IMR-90 (cell line): ENCODE measurements around the gene CIZ1.

Experiments used
- BHLHE40 ChIP-seq: fragments of 150-350 bp; IDR thresholded peaks from 2 replicates; pipeline ENCODE4 v1.6.1; 2016; ENCODE audit warnings: mild to moderate bottlenecking, low read depth, low read length
- CEBPB ChIP-seq: IDR thresholded peaks from 2 replicates; pipeline ENCODE4 v1.6.1; 2012; ENCODE audit warnings: low read depth, low read length, improper control_type of control experiment
- FOS ChIP-seq: fragments of 150-350 bp; IDR thresholded peaks from 2 replicates; pipeline ENCODE4 v1.6.1; 2016; ENCODE audit warnings: low read depth, low read length
- MAFK ChIP-seq: IDR thresholded peaks from 2 replicates; pipeline ENCODE4 v1.6.1; 2012; ENCODE audit warnings: low read depth, low read length, improper control_type of control experiment
- NFE2L2 ChIP-seq: fragments of 150-350 bp; IDR thresholded peaks from 2 replicates; pipeline ENCODE4 v1.6.1; 2016; ENCODE audit warnings: low read depth, mild to moderate bottlenecking, low read length
- POLR2A ChIP-seq: IDR thresholded peaks from 2 replicates; pipeline ENCODE4 v1.6.1; 2012; ENCODE audit warnings: mild to moderate bottlenecking, low read depth, low read length
- RAD21 ChIP-seq: IDR thresholded peaks from 2 replicates; pipeline ENCODE4 v1.6.1; 2012; ENCODE audit warnings: low read length, improper control_type of control experiment
- RCOR1 ChIP-seq: IDR thresholded peaks from 2 replicates; pipeline ENCODE4 v1.6.1; 2012; ENCODE audit warnings: mild to moderate bottlenecking, low read length, improper control_type of control experiment; ENCODE audit not compliant: insufficient replicate concordance
- RFX5 ChIP-seq: IDR thresholded peaks from 2 replicates; pipeline ENCODE4 v1.8.0; 2012; ENCODE audit warnings: low read depth, mild to moderate bottlenecking, low read length, moderate library complexity
- SMC3 ChIP-seq: fragments of 150-350 bp; IDR thresholded peaks from 2 replicates; pipeline ENCODE4 v1.6.1; 2016; ENCODE audit warnings: low read depth, mild to moderate bottlenecking, antibody characterized with exemption, low read length, moderate library complexity
- TF ChIP-seq, protein P1 (sequence below): conservative IDR thresholded peaks from 2 replicates; pipeline ENCODE4 v1.5.1; 2012; ENCODE audit warnings: mild to moderate bottlenecking, low read depth, low read length, improper control_type of control experiment
- TF ChIP-seq, protein P2 (sequence below): fragments of 150-350 bp; IDR thresholded peaks from 2 replicates; pipeline ENCODE4 v1.6.1; 2017; ENCODE audit warnings: mild to moderate bottlenecking, antibody characterized with exemption, low read length, low read depth

- no peak for TF ChIP-seq NFE2L2
- no peak for TF ChIP-seq POLR2A
- TF ChIP-seq, protein P1, sequence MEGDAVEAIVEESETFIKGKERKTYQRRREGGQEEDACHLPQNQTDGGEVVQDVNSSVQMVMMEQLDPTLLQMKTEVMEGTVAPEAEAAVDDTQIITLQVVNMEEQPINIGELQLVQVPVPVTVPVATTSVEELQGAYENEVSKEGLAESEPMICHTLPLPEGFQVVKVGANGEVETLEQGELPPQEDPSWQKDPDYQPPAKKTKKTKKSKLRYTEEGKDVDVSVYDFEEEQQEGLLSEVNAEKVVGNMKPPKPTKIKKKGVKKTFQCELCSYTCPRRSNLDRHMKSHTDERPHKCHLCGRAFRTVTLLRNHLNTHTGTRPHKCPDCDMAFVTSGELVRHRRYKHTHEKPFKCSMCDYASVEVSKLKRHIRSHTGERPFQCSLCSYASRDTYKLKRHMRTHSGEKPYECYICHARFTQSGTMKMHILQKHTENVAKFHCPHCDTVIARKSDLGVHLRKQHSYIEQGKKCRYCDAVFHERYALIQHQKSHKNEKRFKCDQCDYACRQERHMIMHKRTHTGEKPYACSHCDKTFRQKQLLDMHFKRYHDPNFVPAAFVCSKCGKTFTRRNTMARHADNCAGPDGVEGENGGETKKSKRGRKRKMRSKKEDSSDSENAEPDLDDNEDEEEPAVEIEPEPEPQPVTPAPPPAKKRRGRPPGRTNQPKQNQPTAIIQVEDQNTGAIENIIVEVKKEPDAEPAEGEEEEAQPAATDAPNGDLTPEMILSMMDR = no peak
- TF ChIP-seq MAFK = no peak
- TF ChIP-seq BHLHE40 = no peak
- TF ChIP-seq FOS = no peak
- TF ChIP-seq, protein P2, sequence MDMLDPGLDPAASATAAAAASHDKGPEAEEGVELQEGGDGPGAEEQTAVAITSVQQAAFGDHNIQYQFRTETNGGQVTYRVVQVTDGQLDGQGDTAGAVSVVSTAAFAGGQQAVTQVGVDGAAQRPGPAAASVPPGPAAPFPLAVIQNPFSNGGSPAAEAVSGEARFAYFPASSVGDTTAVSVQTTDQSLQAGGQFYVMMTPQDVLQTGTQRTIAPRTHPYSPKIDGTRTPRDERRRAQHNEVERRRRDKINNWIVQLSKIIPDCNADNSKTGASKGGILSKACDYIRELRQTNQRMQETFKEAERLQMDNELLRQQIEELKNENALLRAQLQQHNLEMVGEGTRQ = no peak
- no peak for TF ChIP-seq RFX5
- TF ChIP-seq CEBPB = no peak
- no peak for TF ChIP-seq SMC3
- no peak for TF ChIP-seq RCOR1
- no peak for TF ChIP-seq RAD21
Observed at GRCh38 chr9:128218172-128218517, 26.8 kb upstream of the CIZ1 start.
